Bronchial epithelial cell (primary cell): ENCODE results near the gene SPARC. TPM values are rescaled to one million over a fixed set of nuclear protein-coding genes. Genes with fewer than 3 reads are reported as not detected.

Source experiments
- DNase-seq: peaks from one replicate; pipeline ENCODE4 v3.0.0-alpha.2; 2010; ENCODE audit warnings: low read depth
- FAIRE-seq: peaks from 2 replicates; lab custom pipeline; 2011; peaks lifted over from hg19 to GRCh38; lab: Jason Lieb, UNC
- H3K27me3 ChIP-seq: 2 replicates; pipeline ENCODE4 v1.5.1; 2011; ENCODE audit warnings: low read length; ENCODE audit not compliant: control insufficient read depth, insufficient read depth
- H3K36me3 ChIP-seq: 2 replicates; pipeline ENCODE4 v1.5.1; 2011; ENCODE audit warnings: low read length; ENCODE audit not compliant: control insufficient read depth, insufficient read depth
- H3K4me3 ChIP-seq: 2 replicates; pipeline ENCODE4 v1.5.1; 2011; ENCODE audit warnings: mild to moderate bottlenecking, low read depth, low read length, control low read depth
- total RNA-seq: library from RNA; depleted of rRNA; stranded (reverse); fragments of >200 nt; gene quantifications from 2 replicates; pipeline ENCODE4 v1.2.1, GENCODE V29; 2014
- TF ChIP-seq, protein P1 (sequence below): IDR thresholded peaks from 2 replicates; pipeline ENCODE4 v1.5.1; 2011; ENCODE audit warnings: mild to moderate bottlenecking, moderate library complexity, low read length, control low read depth, inconsistent platforms; ENCODE audit not compliant: insufficient read depth, severe bottlenecking

Gene SPARC
- total RNA-seq, 1 donor from 2014 or later, result 22.6 TPM

DNA sequence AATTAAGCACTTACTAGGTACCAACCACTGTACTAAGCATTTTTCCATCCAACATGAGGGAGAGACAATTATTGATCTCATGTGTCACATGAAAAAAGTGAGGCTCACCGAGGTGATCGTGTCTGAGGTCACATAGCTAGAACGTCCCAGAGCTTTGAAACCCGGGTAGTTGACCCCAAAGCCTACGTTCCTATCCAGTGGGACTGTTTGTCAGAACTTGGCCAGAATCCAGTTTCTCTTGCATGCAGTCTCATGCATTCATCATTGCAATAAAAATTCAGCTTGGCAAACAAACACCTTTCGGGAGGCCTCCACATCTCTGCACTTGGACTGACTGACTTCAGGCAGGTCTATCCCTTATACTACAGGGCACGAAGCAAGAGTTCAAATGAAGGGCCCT is 72.2 kb downstream of the SPARC start:
- TF ChIP-seq, protein P1, sequence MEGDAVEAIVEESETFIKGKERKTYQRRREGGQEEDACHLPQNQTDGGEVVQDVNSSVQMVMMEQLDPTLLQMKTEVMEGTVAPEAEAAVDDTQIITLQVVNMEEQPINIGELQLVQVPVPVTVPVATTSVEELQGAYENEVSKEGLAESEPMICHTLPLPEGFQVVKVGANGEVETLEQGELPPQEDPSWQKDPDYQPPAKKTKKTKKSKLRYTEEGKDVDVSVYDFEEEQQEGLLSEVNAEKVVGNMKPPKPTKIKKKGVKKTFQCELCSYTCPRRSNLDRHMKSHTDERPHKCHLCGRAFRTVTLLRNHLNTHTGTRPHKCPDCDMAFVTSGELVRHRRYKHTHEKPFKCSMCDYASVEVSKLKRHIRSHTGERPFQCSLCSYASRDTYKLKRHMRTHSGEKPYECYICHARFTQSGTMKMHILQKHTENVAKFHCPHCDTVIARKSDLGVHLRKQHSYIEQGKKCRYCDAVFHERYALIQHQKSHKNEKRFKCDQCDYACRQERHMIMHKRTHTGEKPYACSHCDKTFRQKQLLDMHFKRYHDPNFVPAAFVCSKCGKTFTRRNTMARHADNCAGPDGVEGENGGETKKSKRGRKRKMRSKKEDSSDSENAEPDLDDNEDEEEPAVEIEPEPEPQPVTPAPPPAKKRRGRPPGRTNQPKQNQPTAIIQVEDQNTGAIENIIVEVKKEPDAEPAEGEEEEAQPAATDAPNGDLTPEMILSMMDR, result no peak
- no peaks in the 10 kb centered on the region for H3K36me3 ChIP-seq
- DNase-seq (peak; percentile 54), FAIRE-seq (no peak)
- H3K27me3 ChIP-seq, result no peaks in the 10 kb centered on the region
- H3K4me3 ChIP-seq, result no peak overlapping the region

GRCh38 chr5:151612689-151613427 is 73.9 kb downstream of the SPARC start:
- Histone ChIP-seq H3K4me3 (no peak overlapping the region), H3K27me3 (no peaks in the 10 kb centered on the region), H3K36me3 (no peaks in the 10 kb centered on the region)
- peak; percentile 100 for FAIRE-seq
- TF ChIP-seq, protein P1, result no peak
- DNase-seq, result peak; percentile 100

GRCh38 chr5:151611127-151611775 is 75.5 kb downstream of the SPARC start:
- TF ChIP-seq, protein P1, result no peak
- no peaks in the 10 kb centered on the region for H3K27me3 ChIP-seq
- peak; percentile 54 for DNase-seq
- H3K36me3 ChIP-seq, result no peaks in the 10 kb centered on the region
- H3K4me3 ChIP-seq, result no peak overlapping the region
- FAIRE-seq, result peak; percentile 55

Other genes starting within 250 kb of the SPARC start
- 4.5 and 4.9 TPM in 2 replicates for gene SLC36A1, start 239.3 kb downstream of the SPARC start, total RNA-seq
- 34.2 and 62.6 TPM in 2 replicates for gene FAT2, start 95.6 kb downstream of the SPARC start, total RNA-seq
- 26.9 and 61.4 TPM in 2 replicates for gene ATOX1, start 71.7 kb upstream of the SPARC start, total RNA-seq
- 178 and 242 TPM in 2 replicates for gene G3BP1, start 85.0 kb upstream of the SPARC start, total RNA-seq
- gene GLRA1, start 237.9 kb upstream of the SPARC start, total RNA-seq, result not detected in 2 replicates